Endothelial cell of umbilical vein (primary cell): ENCODE measurements around the gene ELOA. TPM values are rescaled to one million over a fixed set of nuclear protein-coding genes. Genes with fewer than 3 reads are reported as not detected.
A peak's percentile ranks its signal among the peaks of the same experiment; 100 is the strongest.

Experiments used
- BruUV-seq: library from RNA; stranded (reverse); fragments of 400-500 nt; replicated peaks from 2 replicates; lab custom pipeline; 2021; lab: Mats Ljungman, UMichigan
- CTCF ChIA-PET: fragments of 300-600, 350-600 bp; sonication (Branson Sonifier 250); formaldehyde crosslinking; loops from one replicate; lab custom pipeline; 2021; ENCODE audit warnings: antibody characterized with exemption, inconsistent platforms; lab: Charles Lee
- POLR2A ChIA-PET: fragments of 300-600, 350-600 bp; sonication (Branson Sonifier 250); formaldehyde crosslinking; loops from one replicate; lab custom pipeline; 2021; ENCODE audit warnings: antibody characterized with exemption, inconsistent platforms; lab: Charles Lee
- DNase-seq: peaks from one replicate; pipeline ENCODE4 v3.0.0-alpha.2; 2011; ENCODE audit warnings: low read depth, low spot score
- FAIRE-seq: peaks from 2 replicates; lab custom pipeline; 2011; peaks lifted over from hg19 to GRCh38; lab: Jason Lieb, UNC
- H2AFZ ChIP-seq: 2 replicates; pipeline ENCODE4 v1.6.0; 2012; ENCODE audit warnings: low read depth, low read length, control low read depth, inconsistent platforms
- H3K27ac ChIP-seq: 2 replicates; pipeline ENCODE4 v1.5.1; 2011; ENCODE audit warnings: low read depth, mild to moderate bottlenecking, control low read depth, low read length, moderate library complexity; ENCODE audit not compliant: insufficient read depth
- H3K27me3 ChIP-seq, 2 experiments: 2 replicates each; pipeline versions ENCODE4 v1.6.0 to v1.6.1; 2011; ENCODE audit warnings: low read length in 2 of 2, mixed read lengths in 1 of 2; ENCODE audit not compliant: control insufficient read depth in 2 of 2, insufficient read depth in 2 of 2
- H3K36me3 ChIP-seq, 2 experiments: 2 replicates in 1 of 2; 3 replicates in 1 of 2; pipeline ENCODE4 v1.5.1; 2011; ENCODE audit warnings: low read length in 2 of 2, mild to moderate bottlenecking in 1 of 2, moderate library complexity in 1 of 2; ENCODE audit not compliant: control insufficient read depth in 2 of 2, insufficient read depth in 2 of 2; ENCODE audit errors: extremely low read depth in 1 of 2
- H3K4me1 ChIP-seq: 3 replicates; pipeline ENCODE4 v1.5.1; 2011; ENCODE audit warnings: mild to moderate bottlenecking, low read length; ENCODE audit not compliant: control insufficient read depth, insufficient read depth; ENCODE audit errors: extremely low read depth
- H3K4me2 ChIP-seq: 2 replicates; pipeline ENCODE4 v1.6.1; 2011; ENCODE audit warnings: low read length, control low read depth, mixed read lengths; ENCODE audit not compliant: insufficient read depth
- H3K4me3 ChIP-seq, 3 experiments: fragments of 200-600 bp in 1 of 3; sonication (generic), shearing (Covaris generic) in 1 of 3; replicated peaks in 1 of 3; 2 replicates each; pipeline ENCODE4 v1.5.1; 2011 to 2016; ENCODE audit warnings: control low read depth in 3 of 3, low read length in 3 of 3, mild to moderate bottlenecking in 2 of 3, inconsistent platforms in 1 of 3, low read depth in 1 of 3, moderate library complexity in 1 of 3; ENCODE audit not compliant: insufficient read depth in 1 of 3
- H3K79me2 ChIP-seq: 2 replicates; pipeline ENCODE4 v1.6.0; 2012; ENCODE audit warnings: low read length, inconsistent platforms; ENCODE audit not compliant: control insufficient read depth, insufficient read depth
- H3K9ac ChIP-seq: replicated peaks from 2 replicates; pipeline ENCODE3; 2011; ENCODE audit warnings: low read length, control low read depth; ENCODE audit not compliant: insufficient read depth; ENCODE audit errors: extremely low read depth
- H3K9me1 ChIP-seq: replicated peaks from 3 replicates; pipeline ENCODE4 v1.6.0; 2011; ENCODE audit warnings: mild to moderate bottlenecking, low read length; ENCODE audit not compliant: control insufficient read depth, insufficient read depth; ENCODE audit errors: extremely low read depth
- H3K9me3 ChIP-seq: replicated peaks from 2 replicates; pipeline ENCODE4 v1.5.1; 2012; ENCODE audit warnings: low read length, inconsistent platforms; ENCODE audit not compliant: control insufficient read depth, insufficient read depth
- H4K20me1 ChIP-seq: replicated peaks from 2 replicates; pipeline ENCODE3; 2011; ENCODE audit warnings: mild to moderate bottlenecking, low read length; ENCODE audit not compliant: control insufficient read depth, insufficient read depth; ENCODE audit errors: extremely low read depth
- CTCF ChIP-seq, 2 donors: IDR thresholded peaks; 1 replicate in 1 of 2; 2 replicates in 1 of 2; pipeline ENCODE4 v1.5.1; 2011; ENCODE audit warnings: low read length in 2 of 2, mild to moderate bottlenecking in 2 of 2, moderate library complexity in 2 of 2, control low read depth in 1 of 2, inconsistent platforms in 1 of 2, low read depth in 1 of 2; ENCODE audit not compliant: insufficient read depth in 1 of 2; ENCODE audit errors: extremely low read depth in 1 of 2
- EZH2 ChIP-seq: IDR thresholded peaks from 2 replicates; pipeline ENCODE4 v1.6.1; 2012; ENCODE audit warnings: borderline replicate concordance, low read depth, mild to moderate bottlenecking, moderate library complexity, low read length, inconsistent platforms; ENCODE audit not compliant: severe bottlenecking
- FOS ChIP-seq: IDR thresholded peaks from 2 replicates; pipeline ENCODE4 v1.6.1; 2011; ENCODE audit warnings: mild to moderate bottlenecking, low read length, moderate library complexity, borderline replicate concordance; ENCODE audit not compliant: insufficient read depth
- GATA2 ChIP-seq: IDR thresholded peaks from 2 replicates; pipeline ENCODE4 v1.7.0; 2011; ENCODE audit warnings: low read depth, mild to moderate bottlenecking, moderate library complexity, mixed read lengths, low read length; ENCODE audit not compliant: insufficient read length, insufficient read depth
- JUN ChIP-seq: IDR thresholded peaks from 2 replicates; pipeline ENCODE4 v1.6.1; 2011; ENCODE audit warnings: borderline replicate concordance, low read depth; ENCODE audit not compliant: insufficient read length, insufficient read depth
- MAX ChIP-seq: IDR thresholded peaks from 2 replicates; pipeline ENCODE4 v1.6.1; 2011; ENCODE audit not compliant: insufficient read depth, insufficient read length
- MYC ChIP-seq: IDR thresholded peaks from one replicate; pipeline ENCODE4 v1.6.1; 2011; ENCODE audit warnings: mild to moderate bottlenecking, low read depth, low read length
- POLR2A ChIP-seq: IDR thresholded peaks from 2 replicates; pipeline ENCODE4 v1.6.1; 2012; ENCODE audit warnings: low read depth, mild to moderate bottlenecking, control low read depth, low read length
- POLR2AphosphoS5 ChIP-seq: IDR thresholded peaks from 2 replicates; pipeline ENCODE4 v1.6.1; 2012; ENCODE audit warnings: low read depth, mild to moderate bottlenecking, control low read depth, low read length, moderate library complexity; ENCODE audit not compliant: insufficient read depth
- dilution Hi-C: fragments of 300-500 bp; cut with MboI; formaldehyde crosslinking; loops from one replicate; pipeline ENCODE4 v1.15.0; 2019; ENCODE audit warnings: low sequenced_read_pairs; ENCODE audit not compliant: extremely low pct_ligation_motif_present
- intact Hi-C: fragments of 100-400 bp; cut with micrococcal nuclease; formaldehyde crosslinking; loops from one replicate; pipeline ENCODE4 v1.10.0; 2022
- polyA plus RNA-seq, 4 experiments: library from polyadenylated mRNA; depleted of rRNA in 3 of 4; stranded (reverse) in 3 of 4; unstranded in 1 of 4; fragments of >200 nt; gene quantifications; 2 replicates each; pipeline versions ENCODE4 v1.2.1 to v1.2.3, GENCODE V29; 2011 to 2012; ENCODE audit warnings: missing spikeins in 1 of 4
- total RNA-seq: library from RNA; stranded (reverse); gene quantifications from 2 replicates; pipeline ENCODE4 v1.2.3, GENCODE V29; 2021

ELOA gene
- total and polyA plus RNA-seq, 2 donors (not counting 3 experiments of a cell fraction or from before 2014, with no cell fraction given), result 11.9 to 42.6 TPM

GRCh38 chr1:23745515-23745914, 2.2 kb downstream of the ELOA start:
- Histone ChIP-seq H3K9me1 (no peaks in the 10 kb centered on the region), H3K27ac (no peak overlapping the region), H3K36me3 (peaks cover 2 to 12% of the 10 kb centered on the region in 2 experiments), H3K4me1 (peaks cover 19% of the 10 kb centered on the region), H3K79me2 (peaks cover 61% of the 10 kb centered on the region), H3K27me3 (no peaks in the 10 kb centered on the region), H3K9ac (no peak overlapping the region), H4K20me1 (peaks cover 25% of the 10 kb centered on the region), H3K9me3 (no peaks in the 10 kb centered on the region), H2AFZ (no peak overlapping the region), H3K4me3 (no peak overlapping the region), H3K4me2 (peak overlapping the region; percentile 81)
- ChIA-PET CTCF (interaction anchor here (0.9 to 1.5 kb wide), 9 partner anchors 12 to 123 kb away, joined by 3 to 5 read pairs (median 4); partner anchors contain the start of gene RPL11), POLR2A (no interaction called here)
- DNase-seq (peak; percentile 18), FAIRE-seq (peak; percentile 8)
- dilution Hi-C loops (no loop called here), intact Hi-C loops (no loop called here)
- BruUV-seq, result no TSS peak
- no peak for TF ChIP-seq MYC
- TF ChIP-seq CTCF (IDR thresholded peaks at IDR 0.05; ENCODE audit: extremely low read depth in 1 of 2, insufficient read depth in 1 of 2, low read depth in 1 of 2, low read length in 2 of 2), result peak; percentile 14 to 30

GRCh38 chr1:23748016-23748415, 4.7 kb downstream of the ELOA start:
- ChIA-PET POLR2A (interaction anchor here (0.7 kb wide), 1 partner anchor 56 kb away, joined by 3 read pairs; the partner anchor contains the start of gene RPL11), CTCF (interaction anchor here (1.3 kb wide), 1 partner anchor 111 kb away, joined by 3 read pairs; no protein-coding TSS in a partner anchor)
- peaks cover 24 to 29% of the 10 kb centered on the region in 2 experiments for H3K36me3 ChIP-seq
- no peak for TF ChIP-seq POLR2A
- no peak for TF ChIP-seq POLR2AphosphoS5
- TF ChIP-seq GATA2, result no peak
- no peak for TF ChIP-seq CTCF (IDR thresholded peaks at IDR 0.05; ENCODE audit: extremely low read depth in 1 of 2, insufficient read depth in 1 of 2, low read depth in 1 of 2, low read length in 2 of 2)
- TF ChIP-seq FOS, result no peak
- no peak for TF ChIP-seq EZH2
- no peak for TF ChIP-seq MYC
- no peak for TF ChIP-seq MAX
- no peak for TF ChIP-seq JUN
- H3K4me3 ChIP-seq, result no peak overlapping the region
- H2AFZ ChIP-seq, result no peak overlapping the region
- no peaks in the 10 kb centered on the region for H3K9me1 ChIP-seq
- intact Hi-C loops, result no loop called here
- H3K9me3 ChIP-seq, result no peaks in the 10 kb centered on the region
- H3K4me2 ChIP-seq, result no peak overlapping the region
- no peak overlapping the region for H3K27ac ChIP-seq
- DNase-seq (no peak), FAIRE-seq (no peak)
- no peak overlapping the region for H3K9ac ChIP-seq
- dilution Hi-C loops, result no loop called here
- peaks cover 73% of the 10 kb centered on the region for H3K79me2 ChIP-seq
- peaks cover 27% of the 10 kb centered on the region for H4K20me1 ChIP-seq
- no peaks in the 10 kb centered on the region for H3K27me3 ChIP-seq
- peaks cover 14% of the 10 kb centered on the region for H3K4me1 ChIP-seq
- no TSS peak for BruUV-seq
